Endothelial cell of umbilical vein (primary cell): ENCODE measurements around the gene OCA2. TPM values are rescaled to one million over a fixed set of nuclear protein-coding genes. Genes with fewer than 3 reads are reported as not detected.

Source experiments
- BruUV-seq: library from RNA; stranded (reverse); fragments of 400-500 nt; replicated peaks from 2 replicates; lab custom pipeline; 2021; lab: Mats Ljungman, UMichigan
- CTCF ChIA-PET: fragments of 300-600, 350-600 bp; sonication (Branson Sonifier 250); formaldehyde crosslinking; loops from one replicate; lab custom pipeline; 2021; ENCODE audit warnings: antibody characterized with exemption, inconsistent platforms; lab: Charles Lee
- POLR2A ChIA-PET: fragments of 300-600, 350-600 bp; sonication (Branson Sonifier 250); formaldehyde crosslinking; loops from one replicate; lab custom pipeline; 2021; ENCODE audit warnings: antibody characterized with exemption, inconsistent platforms; lab: Charles Lee
- DNase-seq: peaks from one replicate; pipeline ENCODE4 v3.0.0-alpha.2; 2011; ENCODE audit warnings: low read depth, low spot score
- FAIRE-seq: peaks from 2 replicates; lab custom pipeline; 2011; peaks lifted over from hg19 to GRCh38; lab: Jason Lieb, UNC
- H2AFZ ChIP-seq: 2 replicates; pipeline ENCODE4 v1.6.0; 2012; ENCODE audit warnings: low read depth, low read length, control low read depth, inconsistent platforms
- H3K27ac ChIP-seq: 2 replicates; pipeline ENCODE4 v1.5.1; 2011; ENCODE audit warnings: low read depth, mild to moderate bottlenecking, control low read depth, low read length, moderate library complexity; ENCODE audit not compliant: insufficient read depth
- H3K27me3 ChIP-seq, 2 experiments: 2 replicates each; pipeline versions ENCODE4 v1.6.0 to v1.6.1; 2011; ENCODE audit warnings: low read length in 2 of 2, mixed read lengths in 1 of 2; ENCODE audit not compliant: control insufficient read depth in 2 of 2, insufficient read depth in 2 of 2
- H3K36me3 ChIP-seq, 2 experiments: 2 replicates in 1 of 2; 3 replicates in 1 of 2; pipeline ENCODE4 v1.5.1; 2011; ENCODE audit warnings: low read length in 2 of 2, mild to moderate bottlenecking in 1 of 2, moderate library complexity in 1 of 2; ENCODE audit not compliant: control insufficient read depth in 2 of 2, insufficient read depth in 2 of 2; ENCODE audit errors: extremely low read depth in 1 of 2
- H3K4me1 ChIP-seq: 3 replicates; pipeline ENCODE4 v1.5.1; 2011; ENCODE audit warnings: mild to moderate bottlenecking, low read length; ENCODE audit not compliant: control insufficient read depth, insufficient read depth; ENCODE audit errors: extremely low read depth
- H3K4me2 ChIP-seq: 2 replicates; pipeline ENCODE4 v1.6.1; 2011; ENCODE audit warnings: low read length, control low read depth, mixed read lengths; ENCODE audit not compliant: insufficient read depth
- H3K4me3 ChIP-seq, 3 experiments: fragments of 200-600 bp in 1 of 3; sonication (generic), shearing (Covaris generic) in 1 of 3; replicated peaks in 1 of 3; 2 replicates each; pipeline ENCODE4 v1.5.1; 2011 to 2016; ENCODE audit warnings: control low read depth in 3 of 3, low read length in 3 of 3, mild to moderate bottlenecking in 2 of 3, inconsistent platforms in 1 of 3, low read depth in 1 of 3, moderate library complexity in 1 of 3; ENCODE audit not compliant: insufficient read depth in 1 of 3
- H3K79me2 ChIP-seq: 2 replicates; pipeline ENCODE4 v1.6.0; 2012; ENCODE audit warnings: low read length, inconsistent platforms; ENCODE audit not compliant: control insufficient read depth, insufficient read depth
- H3K9ac ChIP-seq: replicated peaks from 2 replicates; pipeline ENCODE3; 2011; ENCODE audit warnings: low read length, control low read depth; ENCODE audit not compliant: insufficient read depth; ENCODE audit errors: extremely low read depth
- H3K9me1 ChIP-seq: replicated peaks from 3 replicates; pipeline ENCODE4 v1.6.0; 2011; ENCODE audit warnings: mild to moderate bottlenecking, low read length; ENCODE audit not compliant: control insufficient read depth, insufficient read depth; ENCODE audit errors: extremely low read depth
- H3K9me3 ChIP-seq: replicated peaks from 2 replicates; pipeline ENCODE4 v1.5.1; 2012; ENCODE audit warnings: low read length, inconsistent platforms; ENCODE audit not compliant: control insufficient read depth, insufficient read depth
- H4K20me1 ChIP-seq: replicated peaks from 2 replicates; pipeline ENCODE3; 2011; ENCODE audit warnings: mild to moderate bottlenecking, low read length; ENCODE audit not compliant: control insufficient read depth, insufficient read depth; ENCODE audit errors: extremely low read depth
- CTCF ChIP-seq, 2 donors: IDR thresholded peaks; 1 replicate in 1 of 2; 2 replicates in 1 of 2; pipeline ENCODE4 v1.5.1; 2011; ENCODE audit warnings: low read length in 2 of 2, mild to moderate bottlenecking in 2 of 2, moderate library complexity in 2 of 2, control low read depth in 1 of 2, inconsistent platforms in 1 of 2, low read depth in 1 of 2; ENCODE audit not compliant: insufficient read depth in 1 of 2; ENCODE audit errors: extremely low read depth in 1 of 2
- EZH2 ChIP-seq: IDR thresholded peaks from 2 replicates; pipeline ENCODE4 v1.6.1; 2012; ENCODE audit warnings: borderline replicate concordance, low read depth, mild to moderate bottlenecking, moderate library complexity, low read length, inconsistent platforms; ENCODE audit not compliant: severe bottlenecking
- FOS ChIP-seq: IDR thresholded peaks from 2 replicates; pipeline ENCODE4 v1.6.1; 2011; ENCODE audit warnings: mild to moderate bottlenecking, low read length, moderate library complexity, borderline replicate concordance; ENCODE audit not compliant: insufficient read depth
- GATA2 ChIP-seq: IDR thresholded peaks from 2 replicates; pipeline ENCODE4 v1.7.0; 2011; ENCODE audit warnings: low read depth, mild to moderate bottlenecking, moderate library complexity, mixed read lengths, low read length; ENCODE audit not compliant: insufficient read length, insufficient read depth
- JUN ChIP-seq: IDR thresholded peaks from 2 replicates; pipeline ENCODE4 v1.6.1; 2011; ENCODE audit warnings: borderline replicate concordance, low read depth; ENCODE audit not compliant: insufficient read length, insufficient read depth
- MAX ChIP-seq: IDR thresholded peaks from 2 replicates; pipeline ENCODE4 v1.6.1; 2011; ENCODE audit not compliant: insufficient read depth, insufficient read length
- MYC ChIP-seq: IDR thresholded peaks from one replicate; pipeline ENCODE4 v1.6.1; 2011; ENCODE audit warnings: mild to moderate bottlenecking, low read depth, low read length
- POLR2A ChIP-seq: IDR thresholded peaks from 2 replicates; pipeline ENCODE4 v1.6.1; 2012; ENCODE audit warnings: low read depth, mild to moderate bottlenecking, control low read depth, low read length
- POLR2AphosphoS5 ChIP-seq: IDR thresholded peaks from 2 replicates; pipeline ENCODE4 v1.6.1; 2012; ENCODE audit warnings: low read depth, mild to moderate bottlenecking, control low read depth, low read length, moderate library complexity; ENCODE audit not compliant: insufficient read depth
- dilution Hi-C: fragments of 300-500 bp; cut with MboI; formaldehyde crosslinking; loops from one replicate; pipeline ENCODE4 v1.15.0; 2019; ENCODE audit warnings: low sequenced_read_pairs; ENCODE audit not compliant: extremely low pct_ligation_motif_present
- intact Hi-C: fragments of 100-400 bp; cut with micrococcal nuclease; formaldehyde crosslinking; loops from one replicate; pipeline ENCODE4 v1.10.0; 2022
- polyA plus RNA-seq, 4 experiments: library from polyadenylated mRNA; depleted of rRNA in 3 of 4; stranded (reverse) in 3 of 4; unstranded in 1 of 4; fragments of >200 nt; gene quantifications; 2 replicates each; pipeline versions ENCODE4 v1.2.1 to v1.2.3, GENCODE V29; 2011 to 2012; ENCODE audit warnings: missing spikeins in 1 of 4
- total RNA-seq: library from RNA; stranded (reverse); gene quantifications from 2 replicates; pipeline ENCODE4 v1.2.3, GENCODE V29; 2021

OCA2 gene
- total and polyA plus RNA-seq, 2 donors (not counting 3 experiments of a cell fraction or from before 2014, with no cell fraction given) = not detected

GRCh38 chr15:27884726-27885125, 214.4 kb downstream of the OCA2 start:
- intact Hi-C loops = no loop called here
- DNase-seq (no peak), FAIRE-seq (no peak)
- Histone ChIP-seq H3K27ac (no peak overlapping the region), H3K36me3 (no peaks in the 10 kb centered on the region), H3K9me3 (peaks cover 2% of the 10 kb centered on the region), H3K79me2 (no peaks in the 10 kb centered on the region), H3K4me2 (no peak overlapping the region), H3K4me3 (no peak overlapping the region), H3K4me1 (no peaks in the 10 kb centered on the region), H3K27me3 (no peaks in the 10 kb centered on the region), H3K9me1 (no peaks in the 10 kb centered on the region), H3K9ac (no peak overlapping the region), H4K20me1 (no peaks in the 10 kb centered on the region), H2AFZ (no peak overlapping the region)
- no TSS peak for BruUV-seq
- POLR2A ChIA-PET = no interaction called here
- dilution Hi-C loops = no loop called here
- CTCF ChIA-PET = no interaction called here
- no peak for TF ChIP-seq POLR2A
- TF ChIP-seq JUN = no peak
- TF ChIP-seq POLR2AphosphoS5 = no peak
- no peak for TF ChIP-seq CTCF (IDR thresholded peaks at IDR 0.05; ENCODE audit: extremely low read depth in 1 of 2, insufficient read depth in 1 of 2, low read depth in 1 of 2, low read length in 2 of 2)
- no peak for TF ChIP-seq FOS
- TF ChIP-seq GATA2 = no peak
- no peak for TF ChIP-seq EZH2
- TF ChIP-seq MYC = no peak
- no peak for TF ChIP-seq MAX
